NT2/D1 (cell line): ENCODE results near the gene CFTR.

ENCODE experiments used
- SUZ12 ChIP-seq: IDR thresholded peaks from 2 replicates; pipeline ENCODE4 v1.6.1; 2011; ENCODE audit not compliant: insufficient read length, insufficient read depth; ENCODE audit errors: extremely low read depth
- YY1 ChIP-seq: IDR thresholded peaks from 2 replicates; pipeline ENCODE4 v1.6.1; 2011; ENCODE audit not compliant: insufficient read length, insufficient read depth
- ZNF274 ChIP-seq: IDR thresholded peaks from 2 replicates; pipeline ENCODE4 v1.6.1; 2011; ENCODE audit warnings: mild to moderate bottlenecking, low read depth, low read length

DNA sequence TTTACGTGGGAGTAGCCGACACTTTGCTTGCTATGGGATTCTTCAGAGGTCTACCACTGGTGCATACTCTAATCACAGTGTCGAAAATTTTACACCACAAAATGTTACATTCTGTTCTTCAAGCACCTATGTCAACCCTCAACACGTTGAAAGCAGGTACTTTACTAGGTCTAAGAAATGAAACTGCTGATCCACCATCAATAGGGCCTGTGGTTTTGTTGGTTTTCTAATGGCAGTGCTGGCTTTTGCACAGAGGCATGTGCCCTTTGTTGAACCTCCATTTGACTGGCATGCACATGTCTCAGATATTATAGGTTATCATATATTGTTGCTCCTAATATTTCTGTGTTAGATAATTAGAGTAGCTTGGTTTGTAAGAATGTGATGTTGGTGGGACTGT is 123.8 kb downstream of the CFTR start:
- no peak for TF ChIP-seq YY1
- TF ChIP-seq ZNF274, result no peak
- TF ChIP-seq SUZ12, result no peak
